NT2/D1 (cell line): Measurements from ENCODE around the gene WNT3A.

Source experiments
- SUZ12 ChIP-seq: IDR thresholded peaks from 2 replicates; pipeline ENCODE4 v1.6.1; 2011; ENCODE audit not compliant: insufficient read length, insufficient read depth; ENCODE audit errors: extremely low read depth
- YY1 ChIP-seq: IDR thresholded peaks from 2 replicates; pipeline ENCODE4 v1.6.1; 2011; ENCODE audit not compliant: insufficient read length, insufficient read depth
- ZNF274 ChIP-seq: IDR thresholded peaks from 2 replicates; pipeline ENCODE4 v1.6.1; 2011; ENCODE audit warnings: mild to moderate bottlenecking, low read depth, low read length

- TF ChIP-seq ZNF274 (no peak), YY1 (peak; percentile 76), SUZ12 (no peak)
Measured at GRCh38 chr1:228082214-228082917, 75.6 kb downstream of the WNT3A start, which contains the start of gene ARF1.
